Measurements from ENCODE around the gene RGS3. TPM values are rescaled to one million over a fixed set of nuclear protein-coding genes. Genes with fewer than 3 reads are reported as not detected.

Gene RGS3
- total and polyA plus RNA-seq, 10 of the 15 experiments (the other 5 are each of a cell fraction or from before 2014, with no cell fraction given), result 2.9 to 138 (median 28.8) TPM

- H2AFZ ChIP-seq (ENCODE audit: control insufficient read depth, low read depth, low read length), result no peak overlapping the region
- in situ Hi-C loops (cut with MboI), result no loop called here
- ChIA-PET CTCF (interaction anchor here (2.2 kb wide), 1 partner anchor 38 kb away, joined by 8 read pairs; no protein-coding TSS in a partner anchor), RAD21 (ENCODE audit: unreplicated experiment) (no interaction called here), POLR2A (no interaction called here), SMC1A (ENCODE audit: uncharacterized antibody, unreplicated experiment) (interaction anchor here (0.9 to 2.1 kb wide), 2 partner anchors 11 to 17 kb away, joined by 3 to 7 read pairs; no protein-coding TSS in a partner anchor)
- ATAC-seq (no peak), DNase-seq (ENCODE audit: low read depth, low spot score) (no peak), FAIRE-seq (no peak)
- no peaks in the 10 kb centered on the region for H3K27me3 ChIP-seq (replicated peaks in 1 of 2; ENCODE audit: control insufficient read depth in 2 of 2, insufficient read depth in 2 of 2, low read length in 1 of 2)
- H3K36me3 ChIP-seq (ENCODE audit: control insufficient read depth in 2 of 2, insufficient read depth in 2 of 2, low read length in 1 of 2), result no peaks in the 10 kb centered on the region
- H3K79me2 ChIP-seq (ENCODE audit: control insufficient read depth, insufficient read depth, low read length), result no peaks in the 10 kb centered on the region
- no peaks in the 10 kb centered on the region for H4K20me1 ChIP-seq (ENCODE audit: control insufficient read depth, insufficient read depth)
- BruUV-seq (replicated peaks), result no TSS peak
- no peak overlapping the region for H3K4me2 ChIP-seq (ENCODE audit: control insufficient read depth, insufficient read depth)
- no peak overlapping the region for H3K4me3 ChIP-seq
- H3K9ac ChIP-seq (ENCODE audit: control insufficient read depth, insufficient read depth, low read length), result no peak overlapping the region
- WGBS (ENCODE audit: insufficient coverage, insufficient replicate concordance, low lambda C conversion rate, missing lambda C conversion rate), result 83% methylated on average over 6 of the region's 6 CpGs
- intact Hi-C loops (cut with micrococcal nuclease; ENCODE audit: unreplicated experiment), result no loop called here
- TF ChIP-seq PKNOX1 (IDR thresholded peaks at IDR 0.05) (no peak), SUPT20H (IDR thresholded peaks at IDR 0.05; ENCODE audit: borderline replicate concordance, control insufficient read depth, low read depth, low read length) (no peak), ATF3 (IDR thresholded peaks at IDR 0.05; ENCODE audit: borderline replicate concordance, extremely low read depth, low read depth, low read length) (no peak), ZZZ3 (IDR thresholded peaks at IDR 0.05; ENCODE audit: control insufficient read depth, insufficient read length, low read depth) (no peak), CHD1 (IDR thresholded peaks at IDR 0.05; ENCODE audit: low read depth, low read length) (no peak), SMC3 (IDR thresholded peaks at IDR 0.05; ENCODE audit: borderline replicate concordance, low read length) (no peak)
- H3K9me3 ChIP-seq (replicated peaks; ENCODE audit: control insufficient read depth, insufficient read depth, low read length), result no peaks in the 10 kb centered on the region
- H3K27ac ChIP-seq (ENCODE audit: control insufficient read depth, insufficient read depth), result no peak overlapping the region
- peaks cover 20% of the 10 kb centered on the region for H3K4me1 ChIP-seq (ENCODE audit: control insufficient read depth, insufficient read depth, low read length)
These were observed 154.0 kb downstream of the RGS3 start for GRCh38 chr9:113617550-113617949.

Measured in GM12878 (cell line).